HEK293 (cell line): ENCODE results near the gene MPPED2.

Experiments
- CTCF ChIP-seq: fragments of 450-650 bp; formaldehyde crosslinking; IDR thresholded peaks from 2 replicates; pipeline ENCODE4 v1.5.1; 2016; ENCODE audit warnings: missing biosample characterization, missing genetic modification characterization
- GFI1B ChIP-seq: fragments of 450-650 bp; formaldehyde crosslinking; IDR thresholded peaks from 2 replicates; pipeline ENCODE4 v1.5.1; 2016; ENCODE audit warnings: missing biosample characterization, missing genetic modification characterization
- KLF1 ChIP-seq: fragments of 450-650 bp; formaldehyde crosslinking; IDR thresholded peaks from 2 replicates; pipeline ENCODE4 v1.5.1; 2016; ENCODE audit warnings: missing biosample characterization, missing genetic modification characterization
- YY1 ChIP-seq: fragments of 450-650 bp; formaldehyde crosslinking; IDR thresholded peaks from 2 replicates; pipeline ENCODE4 v1.5.1; 2018; ENCODE audit warnings: missing biosample characterization, missing genetic modification characterization
- ZBTB21 ChIP-seq: fragments of 450-650 bp; formaldehyde crosslinking; IDR thresholded peaks from 2 replicates; pipeline ENCODE4 v1.5.1; 2017; ENCODE audit warnings: missing biosample characterization, missing genetic modification characterization
- ZNF202 ChIP-seq: fragments of 450-650 bp; formaldehyde crosslinking; IDR thresholded peaks from 2 replicates; pipeline ENCODE4 v1.5.1; 2016; ENCODE audit warnings: missing biosample characterization, missing genetic modification characterization, borderline replicate concordance
- ZNF350 ChIP-seq: fragments of 450-650 bp; formaldehyde crosslinking; IDR thresholded peaks from 2 replicates; pipeline ENCODE4 v1.5.0; 2017; ENCODE audit warnings: missing biosample characterization, mild to moderate bottlenecking, missing genetic modification characterization

DNA sequence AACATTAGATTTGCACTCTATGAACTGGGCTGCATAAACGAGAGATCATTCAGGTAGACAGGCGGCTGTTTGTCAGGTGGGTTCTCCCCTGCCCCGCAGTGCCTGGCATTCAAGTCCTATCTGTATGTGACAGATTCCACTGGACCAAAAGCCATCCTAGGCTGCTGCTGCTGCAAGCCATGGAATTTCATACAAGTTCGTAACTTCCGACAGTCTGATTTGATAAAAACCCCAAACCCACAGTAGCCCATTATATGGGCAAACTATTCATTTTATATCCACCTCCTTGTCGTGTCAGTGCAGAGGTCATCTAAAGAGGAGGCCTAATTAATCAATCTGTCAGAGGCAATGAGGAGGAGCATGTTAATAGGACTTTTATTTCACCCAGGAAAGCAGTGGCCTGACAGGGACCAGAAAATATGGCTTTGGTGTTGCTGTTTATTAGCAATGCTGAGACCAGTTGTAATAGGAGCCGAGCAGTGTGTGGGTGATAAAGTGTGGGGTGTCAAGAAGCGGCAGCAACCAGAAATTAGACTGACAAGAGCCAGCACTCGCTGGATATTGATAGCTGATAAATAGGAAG lies 139.0 kb downstream of the MPPED2 start:
- TF ChIP-seq CTCF (tag by site-specific recombination) (no peak), ZNF350 (no peak), KLF1 (tag by site-specific recombination) (no peak), GFI1B (tag by site-specific recombination) (no peak), YY1 (tag by site-specific recombination) (no peak), ZNF202 (no peak), ZBTB21 (no peak)
